Fibroblast of lung (primary cell): ENCODE data around the gene NHLRC2. TPM values are rescaled to one million over a fixed set of nuclear protein-coding genes. Genes with fewer than 3 reads are reported as not detected.

ENCODE experiments used
- DNase-seq, 2 donors: peaks; one replicate each; pipeline versions ENCODE4 v3.0.0 to v3.0.0-alpha.2; 2010; ENCODE audit warnings: low read depth in 2 of 2
- H2AFZ ChIP-seq: 2 replicates; pipeline ENCODE4 v1.5.1; 2012; ENCODE audit warnings: low read length, control low read depth, inconsistent platforms
- H3K27ac ChIP-seq: 2 replicates; pipeline ENCODE4 v1.5.1; 2011; ENCODE audit warnings: low read length, control low read depth; ENCODE audit not compliant: insufficient read depth
- H3K27me3 ChIP-seq: 2 replicates; pipeline ENCODE4 v1.5.1; 2011; ENCODE audit warnings: mild to moderate bottlenecking, low read length; ENCODE audit not compliant: control insufficient read depth, insufficient read depth
- H3K36me3 ChIP-seq: 2 replicates; pipeline ENCODE4 v1.5.1; 2011; ENCODE audit warnings: low read length; ENCODE audit not compliant: control insufficient read depth, insufficient read depth
- H3K4me1 ChIP-seq: 2 replicates; pipeline ENCODE4 v1.5.1; 2011; ENCODE audit warnings: low read length; ENCODE audit not compliant: control insufficient read depth, insufficient read depth; ENCODE audit errors: extremely low read depth
- H3K4me2 ChIP-seq: 2 replicates; pipeline ENCODE4 v1.5.1; 2011; ENCODE audit warnings: low read length, control low read depth; ENCODE audit not compliant: insufficient read depth; ENCODE audit errors: extremely low read depth
- H3K4me3 ChIP-seq, 4 experiments: fragments of 200-600 bp in 1 of 4; sonication (generic) in 1 of 4; replicated peaks in 1 of 4; 2 replicates each; pipeline ENCODE4 v1.5.1; 2011 to 2016; ENCODE audit warnings: low read length in 4 of 4, low read depth in 3 of 4, mild to moderate bottlenecking in 3 of 4, control low read depth in 2 of 4, inconsistent platforms in 1 of 4, mixed read lengths in 1 of 4; ENCODE audit not compliant: insufficient read depth in 1 of 4; ENCODE audit errors: control extremely low read depth in 1 of 4
- H3K79me2 ChIP-seq: 2 replicates; pipeline ENCODE4 v1.5.1; 2012; ENCODE audit warnings: mild to moderate bottlenecking, low read length, inconsistent platforms; ENCODE audit not compliant: control insufficient read depth, insufficient read depth
- H3K9ac ChIP-seq: 2 replicates; pipeline ENCODE4 v1.5.1; 2011; ENCODE audit warnings: mild to moderate bottlenecking, low read length, control low read depth; ENCODE audit not compliant: insufficient read depth
- H3K9me3 ChIP-seq: 2 replicates; pipeline ENCODE4 v1.5.1; 2012; ENCODE audit warnings: low read depth, low read length; ENCODE audit not compliant: control insufficient read depth, insufficient read depth
- H4K20me1 ChIP-seq: 2 replicates; pipeline ENCODE4 v1.5.1; 2011; ENCODE audit warnings: low read length; ENCODE audit not compliant: control insufficient read depth, insufficient read depth; ENCODE audit errors: extremely low read depth
- EZH2 ChIP-seq: IDR thresholded peaks from 2 replicates; pipeline ENCODE4 v1.5.1; 2012; ENCODE audit warnings: low read length, control low read depth, mild to moderate bottlenecking; ENCODE audit errors: missing control alignments
- polyA plus RNA-seq, 2 donors: library from polyadenylated mRNA; depleted of rRNA in 1 of 2; stranded (reverse) in 1 of 2; unstranded in 1 of 2; fragments of >200 nt; gene quantifications; 2 replicates each; pipeline ENCODE4 v1.2.1, GENCODE V29; 2011 to 2012; ENCODE audit warnings: missing spikeins in 1 of 2
- total RNA-seq: library from RNA; depleted of rRNA; stranded (reverse); fragments of >200 nt; gene quantifications from 2 replicates; pipeline ENCODE4 v1.2.1, GENCODE V29; 2014
- TF ChIP-seq, protein P1 (sequence below), 2 donors: IDR thresholded peaks in 1 of 2; conservative IDR thresholded peaks in 1 of 2; 1 replicate in 1 of 2; 2 replicates in 1 of 2; pipeline ENCODE4 v1.5.1; 2011 to 2012; ENCODE audit warnings: low read length in 2 of 2, control low read depth in 1 of 2, inconsistent platforms in 1 of 2, low read depth in 1 of 2, mild to moderate bottlenecking in 1 of 2

The NHLRC2 gene
- total and polyA plus RNA-seq, 2 donors (not counting 1 experiment from before 2014, with no cell fraction given): 10.1 to 11.9 TPM

DNA sequence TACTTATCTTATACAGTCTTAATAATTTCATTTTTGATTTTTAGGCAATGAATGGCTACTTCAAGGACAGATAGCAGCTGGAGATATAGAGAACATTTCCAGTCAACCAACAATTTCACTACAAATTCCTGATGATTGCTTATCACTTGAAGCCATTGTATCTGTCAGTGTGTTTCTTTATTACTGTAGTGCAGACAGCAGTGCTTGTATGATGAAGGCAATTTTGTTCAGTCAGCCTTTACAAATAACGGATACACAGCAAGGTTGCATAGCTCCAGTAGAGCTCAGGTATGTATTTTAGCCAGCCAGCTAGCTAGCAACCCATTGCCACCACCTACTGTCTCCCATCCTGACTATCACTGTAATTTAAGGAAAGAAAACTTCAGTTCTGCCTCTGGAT, 53.8 kb downstream of the NHLRC2 start:
- Histone ChIP-seq H2AFZ (no peak overlapping the region), H3K4me3 (no peak overlapping the region), H3K9me3 (no peaks in the 10 kb centered on the region), H3K27me3 (no peaks in the 10 kb centered on the region), H4K20me1 (no peaks in the 10 kb centered on the region), H3K9ac (no peak overlapping the region), H3K4me2 (no peak overlapping the region), H3K79me2 (no peaks in the 10 kb centered on the region), H3K4me1 (no peaks in the 10 kb centered on the region), H3K36me3 (peaks cover 3% of the 10 kb centered on the region), H3K27ac (no peak overlapping the region)
- TF ChIP-seq EZH2: no peak
- TF ChIP-seq, protein P1, sequence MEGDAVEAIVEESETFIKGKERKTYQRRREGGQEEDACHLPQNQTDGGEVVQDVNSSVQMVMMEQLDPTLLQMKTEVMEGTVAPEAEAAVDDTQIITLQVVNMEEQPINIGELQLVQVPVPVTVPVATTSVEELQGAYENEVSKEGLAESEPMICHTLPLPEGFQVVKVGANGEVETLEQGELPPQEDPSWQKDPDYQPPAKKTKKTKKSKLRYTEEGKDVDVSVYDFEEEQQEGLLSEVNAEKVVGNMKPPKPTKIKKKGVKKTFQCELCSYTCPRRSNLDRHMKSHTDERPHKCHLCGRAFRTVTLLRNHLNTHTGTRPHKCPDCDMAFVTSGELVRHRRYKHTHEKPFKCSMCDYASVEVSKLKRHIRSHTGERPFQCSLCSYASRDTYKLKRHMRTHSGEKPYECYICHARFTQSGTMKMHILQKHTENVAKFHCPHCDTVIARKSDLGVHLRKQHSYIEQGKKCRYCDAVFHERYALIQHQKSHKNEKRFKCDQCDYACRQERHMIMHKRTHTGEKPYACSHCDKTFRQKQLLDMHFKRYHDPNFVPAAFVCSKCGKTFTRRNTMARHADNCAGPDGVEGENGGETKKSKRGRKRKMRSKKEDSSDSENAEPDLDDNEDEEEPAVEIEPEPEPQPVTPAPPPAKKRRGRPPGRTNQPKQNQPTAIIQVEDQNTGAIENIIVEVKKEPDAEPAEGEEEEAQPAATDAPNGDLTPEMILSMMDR (conservative IDR thresholded peaks at IDR 0.05 in 1 of 2, IDR thresholded peaks at IDR 0.05 in 1 of 2; ENCODE audit: low read depth in 1 of 2, low read length in 2 of 2): no peak
- DNase-seq: no peak

DNA sequence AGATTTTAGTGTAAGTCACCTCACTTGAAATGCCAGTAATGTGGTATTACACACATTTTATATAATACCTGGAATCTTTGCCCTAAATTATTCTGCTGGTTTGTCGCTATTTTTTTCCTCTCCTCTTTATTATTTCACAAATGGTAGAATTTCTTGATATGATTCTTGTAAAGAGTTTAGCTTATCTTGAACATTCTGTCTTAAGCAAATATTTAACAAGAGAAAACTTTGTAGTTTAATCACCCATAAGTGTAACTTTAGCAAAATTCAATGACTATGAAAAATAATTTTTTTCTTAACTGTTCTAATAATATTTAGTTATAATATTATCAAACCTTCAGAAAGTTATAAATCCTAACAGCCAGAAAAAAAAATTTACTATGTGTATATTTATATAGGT, 56.7 kb downstream of the NHLRC2 start:
- TF ChIP-seq, protein P1 (conservative IDR thresholded peaks at IDR 0.05 in 1 of 2, IDR thresholded peaks at IDR 0.05 in 1 of 2; ENCODE audit: low read depth in 1 of 2, low read length in 2 of 2): no peak

DNA sequence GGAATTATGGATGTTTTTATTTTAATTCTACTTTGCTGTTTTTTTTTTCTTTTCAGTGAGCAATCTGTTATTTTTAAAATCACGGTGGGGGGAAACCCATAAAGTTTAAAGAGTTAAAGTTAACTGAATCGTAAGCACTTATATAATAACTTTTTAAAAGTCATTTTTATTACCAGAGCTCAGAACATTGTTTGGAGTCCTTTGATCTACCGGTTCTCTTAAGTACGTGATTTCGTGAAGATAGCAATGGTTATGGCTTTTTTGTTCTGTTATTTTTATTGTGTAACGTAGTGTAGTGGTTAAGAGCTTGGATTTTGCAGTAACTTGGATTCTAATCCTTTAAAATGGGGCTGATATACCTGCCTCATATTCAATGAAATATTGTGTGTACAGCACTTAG, 57.4 kb downstream of the NHLRC2 start:
- Histone ChIP-seq H3K4me2 (no peak overlapping the region), H2AFZ (no peak overlapping the region), H3K27me3 (no peaks in the 10 kb centered on the region), H3K4me3 (no peak overlapping the region), H3K9me3 (no peaks in the 10 kb centered on the region), H3K36me3 (peaks cover 3% of the 10 kb centered on the region), H4K20me1 (no peaks in the 10 kb centered on the region), H3K79me2 (no peaks in the 10 kb centered on the region), H3K9ac (no peak overlapping the region), H3K27ac (no peak overlapping the region), H3K4me1 (no peaks in the 10 kb centered on the region)
- no peak for DNase-seq
- TF ChIP-seq, protein P1 (conservative IDR thresholded peaks at IDR 0.05 in 1 of 2, IDR thresholded peaks at IDR 0.05 in 1 of 2; ENCODE audit: low read depth in 1 of 2, low read length in 2 of 2): no peak
- no peak for TF ChIP-seq EZH2

More for the DNA sequence above, 56.7 kb downstream of the NHLRC2 start:
- Histone ChIP-seq H3K4me2 (no peak overlapping the region), H3K4me3 (no peak overlapping the region), H3K27me3 (no peaks in the 10 kb centered on the region), H4K20me1 (no peaks in the 10 kb centered on the region), H3K27ac (no peak overlapping the region), H3K79me2 (no peaks in the 10 kb centered on the region), H3K9me3 (no peaks in the 10 kb centered on the region), H3K36me3 (peaks cover 3% of the 10 kb centered on the region), H3K9ac (no peak overlapping the region), H3K4me1 (no peaks in the 10 kb centered on the region), H2AFZ (no peak overlapping the region)
- DNase-seq: no peak
